Measurements from ENCODE around the gene LEAP2. TPM values are rescaled to one million over a fixed set of nuclear protein-coding genes. Genes with fewer than 3 reads are reported as not detected.

The LEAP2 gene, protein sequence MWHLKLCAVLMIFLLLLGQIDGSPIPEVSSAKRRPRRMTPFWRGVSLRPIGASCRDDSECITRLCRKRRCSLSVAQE
- 1 to 10 TPM; 1.8 to 2.0 TPM for total RNA-seq

DNA sequence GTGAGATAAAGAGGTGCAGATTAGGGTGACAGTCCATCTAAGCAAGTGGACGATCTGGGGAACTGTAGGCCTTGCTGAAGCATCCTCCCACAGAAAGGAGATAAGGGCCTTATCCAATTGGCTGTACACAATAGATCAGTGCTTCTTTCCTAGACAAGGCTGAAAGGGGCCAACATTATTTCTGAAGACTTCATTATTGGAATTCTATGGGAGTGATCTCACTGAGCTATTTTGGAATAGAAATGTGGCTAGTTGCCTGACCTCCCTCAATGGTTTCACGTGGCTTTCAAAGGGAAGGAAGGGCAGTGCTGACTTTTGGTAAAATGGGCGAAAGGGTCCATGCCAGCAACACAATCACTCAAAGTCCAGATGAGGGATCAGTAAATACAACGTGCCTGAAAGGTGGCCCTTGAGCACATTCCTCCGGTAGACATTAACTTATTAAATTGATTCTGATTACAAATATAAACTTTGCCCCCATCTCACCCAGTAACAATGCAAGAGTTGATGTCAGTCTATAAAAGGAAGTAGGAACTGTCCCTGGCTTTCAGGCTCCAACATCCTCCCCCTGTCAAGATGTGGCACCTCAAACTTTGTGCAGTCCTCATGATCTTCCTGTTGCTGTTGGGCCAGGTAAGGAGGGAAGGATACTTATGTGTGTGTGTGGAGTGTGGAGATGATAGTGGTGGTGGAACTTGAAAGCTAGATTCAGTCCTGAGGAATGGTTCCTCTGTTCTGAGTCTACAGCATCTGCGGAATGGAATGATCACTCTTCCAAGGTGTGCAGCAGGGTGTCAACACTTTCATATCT is at the start of gene LEAP2:
Gene LEAP2, plus strand, starts transcription at position 550 of the 811 bp plus-strand sequence. Its CDS starts 27 bp downstream, at position 577.
- Mint-ChIP-seq H3K27me3 (ENCODE audit: low read depth) (no peaks in the 10 kb centered on the region), H3K27ac (no peak within 1 kb of the TSS)
- CTCF ChIA-PET: interaction anchor here (2.0 kb wide), 1 partner anchor 10 kb away, joined by 6 read pairs; no protein-coding TSS in a partner anchor

DNA sequence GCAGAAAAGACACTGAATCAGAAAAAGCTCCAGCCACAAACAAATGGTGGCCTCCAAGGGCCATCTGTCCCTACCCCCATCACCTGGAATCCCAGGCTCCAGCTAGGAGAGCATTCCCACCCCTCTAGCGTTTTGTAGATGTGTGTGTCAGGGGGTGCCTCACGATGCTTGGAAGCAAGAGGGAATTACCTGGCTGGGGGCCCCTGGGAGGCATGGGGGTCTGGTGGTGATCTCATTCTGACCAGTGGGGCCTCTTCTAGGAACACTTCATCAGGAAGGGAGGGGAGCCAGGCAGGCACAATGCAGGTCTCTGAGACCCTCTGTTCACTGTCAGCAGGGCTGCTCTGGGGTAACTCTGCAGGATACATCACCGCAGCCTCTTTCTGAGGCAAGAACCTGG is 49.0 kb upstream of the LEAP2 start:
- Mint-ChIP-seq H3K27me3 (ENCODE audit: low read depth) (peaks cover 55% of the 10 kb centered on the region), H3K4me1 (ENCODE audit: low read depth) (peaks cover 12% of the 10 kb centered on the region), H3K27ac (no peak overlapping the region), H3K9me3 (no peaks in the 10 kb centered on the region), H3K4me3 (no peak overlapping the region), H3K36me3 (ENCODE audit: low read depth) (no peaks in the 10 kb centered on the region)
- CTCF ChIA-PET: interaction anchor here (1.4 to 1.8 kb wide), 2 partner anchors 10 to 26 kb away, joined by 4 to 8 read pairs; no protein-coding TSS in a partner anchor
- DNase-seq: no peak
- intact Hi-C loops (cut with micrococcal nuclease): no loop called here

More for the DNA sequence above, at the start of gene LEAP2:
- no peak within 1 kb of the TSS for H3K4me3 Mint-ChIP-seq
- no peaks in the 10 kb centered on the region for H3K9me3 Mint-ChIP-seq
- H3K36me3 Mint-ChIP-seq (ENCODE audit: low read depth): peaks cover 10% of the 10 kb centered on the region
- no peak for DNase-seq
- intact Hi-C loops (cut with micrococcal nuclease): no loop called here
- peaks cover 5% of the 10 kb centered on the region for H3K4me1 Mint-ChIP-seq (ENCODE audit: low read depth)

DNA sequence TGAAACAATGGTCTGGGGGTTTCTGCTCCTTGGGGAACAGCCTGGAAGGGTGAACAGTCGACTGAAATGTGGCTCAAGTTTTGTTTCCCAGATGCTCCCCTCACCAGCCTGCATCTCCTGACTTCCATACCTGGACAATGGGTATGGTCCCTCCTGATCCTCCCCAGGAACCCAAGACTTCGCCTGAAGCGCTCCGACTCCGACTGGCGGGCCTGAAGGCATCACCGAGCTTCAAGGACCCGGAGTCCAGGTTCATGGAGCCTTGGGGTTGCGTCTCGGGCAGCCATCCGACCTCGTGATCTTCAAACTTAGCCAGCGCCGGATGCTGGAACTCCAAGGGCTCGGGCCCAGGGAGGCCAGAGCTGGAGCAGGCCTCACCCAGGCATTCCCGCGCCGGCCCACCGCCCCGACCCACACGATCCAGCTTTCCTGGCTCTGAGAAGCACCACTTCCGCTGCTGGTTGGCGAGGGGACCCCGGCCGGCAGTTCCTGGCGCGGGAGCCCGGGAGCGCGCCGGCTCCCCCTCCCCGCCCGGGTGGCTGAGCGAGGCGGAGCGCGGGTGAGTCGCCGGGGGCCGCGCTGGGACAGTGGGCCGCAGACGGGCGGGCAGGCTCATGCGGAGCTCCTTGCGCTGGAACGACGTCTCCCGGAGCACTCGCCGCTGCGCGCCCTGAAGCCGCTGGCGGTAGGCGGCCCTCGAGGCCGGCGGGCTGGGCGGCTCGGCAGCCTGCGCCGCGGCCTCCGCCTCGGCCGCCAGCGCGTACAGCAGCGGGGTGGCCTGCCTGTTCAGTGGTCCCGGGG is 48.2 kb upstream of the LEAP2 start:
- Mint-ChIP-seq H3K4me1 (ENCODE audit: low read depth) (peaks cover 5% of the 10 kb centered on the region), H3K9me3 (no peaks in the 10 kb centered on the region), H3K36me3 (ENCODE audit: low read depth) (no peaks in the 10 kb centered on the region), H3K27me3 (ENCODE audit: low read depth) (peaks cover 59% of the 10 kb centered on the region), H3K4me3 (no peak overlapping the region), H3K27ac (no peak overlapping the region)
- intact Hi-C loops (cut with micrococcal nuclease): no loop called here
- no peak for DNase-seq
- CTCF ChIA-PET: interaction anchor here (1.5 to 1.8 kb wide), 2 partner anchors 9 to 298 kb away, joined by 4 to 8 read pairs; no protein-coding TSS in a partner anchor

DNA sequence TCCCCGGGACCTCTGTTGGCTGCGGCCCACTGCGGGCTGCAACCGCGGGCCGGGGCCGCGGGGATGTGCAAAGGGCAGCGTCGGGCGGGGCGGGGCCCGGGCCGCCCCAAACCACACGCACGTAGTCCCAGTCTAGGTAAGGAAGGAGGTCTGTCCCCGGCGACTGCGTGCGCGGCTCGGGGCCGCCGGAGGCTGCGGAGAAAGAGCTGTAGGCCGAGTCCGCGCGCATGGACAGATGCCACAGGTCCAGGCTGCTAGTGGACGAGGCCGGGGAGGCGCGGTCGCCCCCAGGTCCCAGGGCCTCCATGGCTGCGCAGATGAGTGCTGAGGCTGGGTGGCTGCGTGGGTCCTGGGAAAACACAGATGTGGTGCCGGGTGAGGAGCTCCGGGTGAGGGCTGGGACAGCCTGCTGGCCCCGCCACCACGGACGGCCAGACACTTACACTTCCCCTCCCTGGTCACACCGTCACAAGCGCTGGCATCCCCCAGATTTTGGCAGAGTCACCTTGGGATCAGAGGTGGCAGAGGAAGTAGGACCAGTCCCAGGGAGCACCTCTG is 47.6 kb upstream of the LEAP2 start:
- no peaks in the 10 kb centered on the region for H3K36me3 Mint-ChIP-seq (ENCODE audit: low read depth)
- CTCF ChIA-PET: interaction anchor here (0.8 to 1.5 kb wide), 2 partner anchors 41 to 299 kb away, joined by 3 to 4 read pairs; partner anchors contain the start of genes GDF9 and UQCRQ
- H3K4me3 Mint-ChIP-seq: no peak overlapping the region
- no peaks in the 10 kb centered on the region for H3K9me3 Mint-ChIP-seq
- peaks cover 3% of the 10 kb centered on the region for H3K4me1 Mint-ChIP-seq (ENCODE audit: low read depth)
- peaks cover 59% of the 10 kb centered on the region for H3K27me3 Mint-ChIP-seq (ENCODE audit: low read depth)
- intact Hi-C loops (cut with micrococcal nuclease): no loop called here
- H3K27ac Mint-ChIP-seq: no peak overlapping the region
- no peak for DNase-seq

DNA sequence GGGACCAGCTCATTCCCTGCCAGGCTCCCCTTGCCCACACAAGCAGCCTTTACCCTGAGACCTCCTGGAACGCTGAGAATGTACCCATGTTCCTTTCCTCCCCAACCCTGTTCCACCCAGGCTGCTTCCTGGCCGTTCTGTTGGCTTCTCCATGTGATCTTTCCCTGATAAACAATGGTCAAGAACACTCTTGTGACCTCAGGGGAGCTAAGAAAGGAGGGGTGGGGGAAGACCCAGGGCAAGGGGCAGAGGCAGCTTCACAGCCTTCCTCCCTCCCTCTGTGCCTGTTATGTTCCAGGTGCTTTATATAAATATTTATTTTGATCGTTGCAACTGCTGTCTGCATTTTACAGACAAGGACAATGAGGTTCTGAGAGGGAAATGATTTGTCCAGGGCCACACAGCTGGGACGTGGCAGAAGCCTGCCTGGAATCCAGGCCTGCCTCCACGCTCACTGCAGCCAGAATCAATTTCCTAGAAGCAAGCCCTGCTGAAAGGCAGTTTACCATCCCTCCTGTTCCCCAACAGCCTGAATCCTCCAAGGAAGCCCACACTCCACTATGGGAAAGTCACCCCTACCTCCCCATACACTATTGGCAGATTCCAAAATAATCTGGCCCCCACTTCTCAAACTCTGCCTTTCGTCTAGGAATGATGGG is 46.9 kb upstream of the LEAP2 start:
- DNase-seq: no peak
- H3K4me3 Mint-ChIP-seq: no peak overlapping the region
- CTCF ChIA-PET: interaction anchor here (0.8 to 2.6 kb wide), 3 partner anchors 40 to 300 kb away, joined by 3 to 12 read pairs (median 4); partner anchors contain the start of genes GDF9 and UQCRQ
- no peak overlapping the region for H3K27ac Mint-ChIP-seq
- no peaks in the 10 kb centered on the region for H3K9me3 Mint-ChIP-seq
- H3K27me3 Mint-ChIP-seq (ENCODE audit: low read depth): peaks cover 64% of the 10 kb centered on the region
- peaks cover 4% of the 10 kb centered on the region for H3K4me1 Mint-ChIP-seq (ENCODE audit: low read depth)
- intact Hi-C loops (cut with micrococcal nuclease): no loop called here
- H3K36me3 Mint-ChIP-seq (ENCODE audit: low read depth): no peaks in the 10 kb centered on the region

DNA sequence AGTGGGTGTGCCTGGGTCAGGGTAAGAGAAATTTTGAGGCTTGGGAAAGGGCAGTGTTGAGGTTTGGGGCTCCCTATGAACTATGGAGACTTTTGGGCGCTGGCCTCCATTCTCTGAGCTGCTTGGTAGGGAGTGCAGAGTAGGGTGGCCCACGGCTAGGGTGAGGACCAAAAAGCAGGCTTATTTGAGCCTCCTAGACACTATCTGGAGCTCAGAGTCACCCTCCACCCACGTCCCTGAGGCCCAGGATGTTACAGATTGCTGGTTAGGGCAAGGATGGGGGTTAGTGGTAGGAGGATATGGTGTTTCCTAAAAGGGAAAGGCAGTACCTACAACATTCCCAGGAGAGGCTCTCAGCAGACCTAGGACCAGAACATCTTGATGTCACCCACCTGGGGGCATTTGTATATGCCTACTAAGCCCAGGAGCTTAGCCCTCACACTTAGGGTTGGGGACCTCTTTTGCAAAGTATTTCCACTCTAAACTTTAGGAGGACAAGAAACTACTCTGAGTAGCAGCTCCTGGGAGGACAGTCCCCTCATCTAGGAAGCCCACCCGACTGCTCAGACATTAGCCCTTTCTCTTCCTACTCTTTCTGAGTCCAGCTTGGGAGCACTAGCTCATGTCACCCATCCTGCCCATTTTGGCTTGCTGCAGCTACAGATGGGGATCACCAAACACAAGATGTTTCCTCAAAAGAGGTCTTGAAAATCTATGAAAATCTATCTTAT is 45.4 kb upstream of the LEAP2 start:
- CTCF ChIA-PET: interaction anchor here (0.5 to 4.6 kb wide), 9 partner anchors 9 to 327 kb away, joined by 3 to 45 read pairs (median 3); partner anchors contain the start of genes GDF9 and UQCRQ
- no peaks in the 10 kb centered on the region for H3K9me3 Mint-ChIP-seq
- intact Hi-C loops (cut with micrococcal nuclease): no loop called here
- H3K4me3 Mint-ChIP-seq: no peak overlapping the region
- H3K36me3 Mint-ChIP-seq (ENCODE audit: low read depth): no peaks in the 10 kb centered on the region
- no peak overlapping the region for H3K27ac Mint-ChIP-seq
- peaks cover 65% of the 10 kb centered on the region for H3K27me3 Mint-ChIP-seq (ENCODE audit: low read depth)
- no peak for DNase-seq
- H3K4me1 Mint-ChIP-seq (ENCODE audit: low read depth): peaks cover 4% of the 10 kb centered on the region

DNA sequence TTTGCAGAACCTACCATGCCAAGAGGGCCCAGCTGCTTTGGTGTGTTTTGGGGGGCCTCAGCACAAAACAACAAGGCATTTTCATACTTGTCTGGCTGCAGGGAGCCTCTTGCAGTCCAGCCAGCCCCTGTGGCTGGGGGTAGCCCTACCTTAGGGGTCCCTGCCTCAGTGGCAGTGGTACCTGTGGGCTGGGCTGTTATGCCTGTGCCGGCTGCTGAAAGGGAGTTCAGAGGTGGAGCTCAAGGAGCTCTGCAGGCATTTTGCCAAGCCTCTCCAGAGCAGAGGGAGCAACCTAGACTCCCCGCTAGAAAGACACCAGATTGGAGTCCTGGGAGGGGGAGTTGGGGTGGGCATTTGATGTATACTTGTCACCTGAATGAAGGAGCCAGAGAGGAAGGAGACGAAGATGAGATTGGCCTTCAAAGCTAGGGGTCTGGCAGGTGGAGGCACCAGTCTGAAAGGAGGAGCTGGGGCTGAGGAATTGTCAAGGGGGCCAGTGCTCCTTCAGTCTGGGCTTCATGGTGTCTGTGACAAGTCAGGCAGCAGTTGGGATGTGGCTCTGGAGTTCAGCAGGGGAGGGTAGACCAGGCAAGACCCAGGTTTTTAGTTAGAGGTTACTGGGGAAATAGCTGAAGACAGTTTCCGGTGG is 44.5 kb upstream of the LEAP2 start:
- H3K4me3 Mint-ChIP-seq: peak overlapping the region; percentile 23
- H3K27me3 Mint-ChIP-seq (ENCODE audit: low read depth): peaks cover 58% of the 10 kb centered on the region
- intact Hi-C loops (cut with micrococcal nuclease): no loop called here
- no peak overlapping the region for H3K27ac Mint-ChIP-seq
- CTCF ChIA-PET: interaction anchor here (0.5 to 4.6 kb wide), 14 partner anchors 9 to 328 kb away, joined by 3 to 45 read pairs (median 3); partner anchors contain the start of genes GDF9, SOWAHA and UQCRQ
- DNase-seq: no peak
- no peaks in the 10 kb centered on the region for H3K36me3 Mint-ChIP-seq (ENCODE audit: low read depth)
- H3K9me3 Mint-ChIP-seq: no peaks in the 10 kb centered on the region
- peaks cover 4% of the 10 kb centered on the region for H3K4me1 Mint-ChIP-seq (ENCODE audit: low read depth)

DNA sequence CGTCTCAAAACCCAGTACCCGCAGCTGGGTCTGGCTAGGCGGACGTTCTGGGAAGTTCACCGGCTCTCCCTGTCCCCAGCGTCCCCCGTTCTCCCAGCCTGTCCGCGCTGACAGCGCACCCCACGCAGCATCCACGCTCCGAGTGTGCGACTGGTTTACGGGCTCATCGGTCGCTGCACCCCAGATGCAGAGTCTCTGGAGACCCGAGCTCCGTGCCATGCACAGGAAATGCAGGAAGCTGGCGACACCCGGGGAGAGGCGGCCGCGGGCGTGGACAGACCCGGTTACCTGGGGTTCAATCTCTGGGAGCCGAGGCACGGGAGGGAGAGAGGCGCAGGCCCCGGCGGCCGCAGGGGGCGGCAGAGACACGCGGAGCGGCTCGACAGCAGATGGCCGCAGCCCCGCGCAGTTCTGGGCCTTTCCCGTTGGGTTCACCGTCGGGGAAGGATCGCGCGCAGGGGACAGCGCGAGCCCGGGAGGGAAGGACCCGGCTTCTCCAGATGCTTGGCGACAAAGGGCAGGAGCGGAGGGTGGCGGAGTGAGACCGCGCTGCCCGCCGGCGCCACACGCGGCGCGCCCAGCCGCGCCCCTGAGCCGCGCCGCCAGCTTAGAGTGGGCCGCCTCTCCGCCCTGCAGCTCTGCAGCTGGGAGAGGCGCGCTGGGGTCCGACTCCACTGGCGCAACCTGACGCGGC is 43.6 kb upstream of the LEAP2 start:
- DNase-seq: peak; percentile 79
- H3K36me3 Mint-ChIP-seq (ENCODE audit: low read depth): no peaks in the 10 kb centered on the region
- H3K4me3 Mint-ChIP-seq: peak overlapping the region; percentile 79
- intact Hi-C loops (cut with micrococcal nuclease): loop anchor here (1.0 kb wide), 3 partner anchors 36 to 222 kb away; partner anchors contain the start of genes GDF9, HSPA4 and UQCRQ
- no peak overlapping the region for H3K27ac Mint-ChIP-seq
- H3K9me3 Mint-ChIP-seq: no peaks in the 10 kb centered on the region
- peaks cover 50% of the 10 kb centered on the region for H3K27me3 Mint-ChIP-seq (ENCODE audit: low read depth)
- CTCF ChIA-PET: interaction anchor here (0.7 to 4.6 kb wide), 10 partner anchors 10 to 234 kb away, joined by 3 to 45 read pairs (median 4); partner anchors contain the start of gene SOWAHA
- peaks cover 4% of the 10 kb centered on the region for H3K4me1 Mint-ChIP-seq (ENCODE audit: low read depth)

DNA sequence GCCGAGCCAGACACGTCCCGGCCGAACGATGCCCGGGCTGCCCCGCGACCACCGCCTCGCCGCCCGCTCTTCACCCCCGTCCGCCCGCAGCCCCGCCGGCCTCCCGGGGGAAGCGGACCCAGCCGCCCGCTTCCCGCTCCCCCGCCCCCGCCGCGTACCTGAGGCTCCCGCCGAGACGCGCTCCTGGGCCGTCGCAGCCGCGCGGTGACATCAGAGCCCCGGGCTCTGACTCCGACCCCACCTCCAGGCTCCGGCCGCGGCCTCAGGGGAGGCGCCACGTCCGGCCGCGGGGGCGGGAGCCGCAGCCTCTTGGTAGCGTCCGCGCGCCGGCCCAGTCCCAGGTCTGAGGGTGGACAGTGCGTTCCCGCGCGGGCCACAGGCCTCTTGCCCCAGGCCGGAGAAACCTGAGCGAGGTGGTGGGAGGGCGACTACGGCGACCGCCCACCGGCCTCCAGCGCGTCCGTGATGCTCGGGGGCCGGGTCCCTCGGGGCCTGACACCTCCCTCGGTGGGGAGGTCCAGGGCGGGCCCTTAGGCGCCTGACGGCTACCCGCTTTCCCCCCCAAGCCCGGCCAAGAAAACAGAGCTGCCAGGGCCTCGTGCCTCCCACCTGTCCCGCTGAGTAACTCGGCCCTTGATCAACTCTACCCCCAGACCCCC is 42.9 kb upstream of the LEAP2 start, which contains the start of gene SHROOM1:
Gene SHROOM1, minus strand, starts transcription at position 212 of the 659 bp plus-strand sequence. CDS start 4,507 bp downstream, outside the sequence.
- H3K4me3 Mint-ChIP-seq: peak within 1 kb of the TSS; percentile 79
- no peaks in the 10 kb centered on the region for H3K36me3 Mint-ChIP-seq (ENCODE audit: low read depth)
- intact Hi-C loops (cut with micrococcal nuclease): loop anchor here (1.0 kb wide), 3 partner anchors 36 to 222 kb away; partner anchors contain the start of genes GDF9, HSPA4 and UQCRQ
- DNase-seq: no peak
- H3K4me1 Mint-ChIP-seq (ENCODE audit: low read depth): peaks cover 4% of the 10 kb centered on the region
- no peaks in the 10 kb centered on the region for H3K9me3 Mint-ChIP-seq
- H3K27me3 Mint-ChIP-seq (ENCODE audit: low read depth): peaks cover 48% of the 10 kb centered on the region
- CTCF ChIA-PET: interaction anchor here (0.8 to 4.6 kb wide), 5 partner anchors 11 to 53 kb away, joined by 3 to 45 read pairs (median 5); no protein-coding TSS in a partner anchor
- H3K27ac Mint-ChIP-seq: no peak within 1 kb of the TSS

Data from activated naive CD4-positive, alpha-beta T cell treated with anti-CD3 and anti-CD28 coated beads for 36 hours (primary cell).